ENCODE data around the gene COX17.
A peak's percentile ranks its signal among the peaks of the same experiment; 100 is the strongest.

COX17 gene

DNA sequence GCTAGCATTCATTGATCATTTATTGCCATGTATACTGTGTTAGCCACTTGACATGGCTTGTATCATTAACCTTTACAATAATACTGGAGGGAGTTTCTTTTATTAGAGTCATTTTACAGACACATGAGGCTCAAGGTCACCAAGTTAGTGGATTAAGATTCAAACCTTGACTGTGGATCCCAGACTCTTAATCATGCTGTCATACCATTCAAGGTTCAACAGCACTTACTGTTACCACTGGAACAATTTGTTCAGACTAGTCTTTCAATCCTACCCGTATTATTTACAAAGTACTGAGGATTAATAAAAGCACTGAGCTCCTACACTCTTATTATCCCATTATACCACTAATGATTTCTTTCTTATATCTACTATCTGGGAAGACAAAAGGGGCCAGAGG lies 1.2 kb downstream of the COX17 start:
- H3K27ac ChIP-seq = peak overlapping the region in 18 of 21 experiments; percentile 14 to 94 (median 92)
- H3K4me3 ChIP-seq = peak overlapping the region in 5 of 7 experiments; percentile 62 to 80 (median 68)

DNA sequence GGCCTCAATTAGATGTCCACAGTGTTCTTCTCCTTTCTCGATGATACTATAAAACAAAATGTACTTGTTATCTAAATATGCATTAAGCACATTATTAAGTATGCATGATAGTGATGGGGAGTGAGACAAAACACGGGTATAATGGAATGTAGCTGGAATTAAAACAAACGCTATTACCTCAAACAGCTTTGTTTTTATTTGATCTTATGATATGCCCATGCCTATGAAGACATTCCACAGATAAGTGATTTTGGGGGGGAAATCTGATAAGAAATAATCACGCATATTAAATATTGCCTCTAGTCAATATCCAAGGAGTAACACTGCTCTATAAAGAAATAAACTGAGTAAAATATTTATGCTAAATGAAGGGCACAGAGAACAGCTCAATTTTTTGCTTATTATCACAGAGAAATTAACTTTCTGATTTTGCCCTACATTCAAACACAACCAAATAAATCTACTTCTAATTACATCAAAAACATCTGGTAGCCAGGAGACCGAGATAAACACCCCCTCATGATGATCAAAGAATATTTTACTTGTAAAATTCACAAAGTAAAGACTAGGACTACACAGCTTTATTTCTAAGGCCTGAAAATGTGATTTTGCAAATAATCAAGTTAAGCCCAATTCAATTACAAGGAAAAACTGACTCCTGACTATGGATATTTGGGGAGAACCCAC lies 1.9 kb downstream of the COX17 start:
- H3K27ac ChIP-seq = peak overlapping the region in 7 of 21 experiments; percentile 89 to 94 (median 93)
- no peak overlapping the region for H3K4me3 ChIP-seq

DNA sequence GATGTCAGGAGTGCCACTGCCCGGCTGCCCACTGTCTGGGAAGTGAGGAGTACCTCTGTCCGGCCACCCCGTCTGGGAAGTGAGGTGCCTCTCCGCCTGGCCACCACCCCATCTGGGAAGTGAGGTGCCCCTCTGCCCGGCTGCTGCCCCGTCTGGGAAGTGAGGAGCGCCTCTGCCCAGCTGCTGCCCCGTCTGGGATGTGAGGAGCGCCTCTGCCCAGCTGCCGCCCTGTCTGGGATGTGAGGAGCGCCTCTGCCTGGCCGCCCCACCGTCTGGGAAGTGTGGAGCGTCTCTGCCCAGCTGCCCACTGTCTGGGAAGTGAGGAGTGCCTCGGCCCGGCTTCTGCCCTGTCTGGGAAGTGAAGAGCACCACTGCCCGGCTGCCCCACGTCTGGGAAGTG lies 3.3 kb downstream of the COX17 start:
- H3K27ac ChIP-seq = no peak overlapping the region
- no peak overlapping the region for H3K4me3 ChIP-seq

DNA sequence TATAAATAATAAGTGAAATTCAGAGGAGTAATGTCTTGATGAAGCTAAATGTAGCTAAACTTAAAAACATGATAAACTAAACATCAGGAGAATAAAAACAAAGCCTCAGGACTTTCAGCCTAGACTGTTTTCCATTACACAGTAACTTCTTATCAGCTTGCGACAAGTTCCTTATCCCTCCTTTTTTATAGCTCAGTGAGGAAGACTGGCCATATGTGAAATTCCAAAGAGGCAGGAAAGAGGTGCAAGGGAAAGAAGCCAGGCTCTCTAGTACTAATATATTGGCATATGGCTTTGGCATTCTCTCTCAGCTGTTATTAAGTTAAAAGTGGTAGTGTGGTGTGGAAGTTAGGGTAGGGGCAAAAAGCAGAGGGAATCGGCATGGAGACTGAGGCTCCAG lies 4.4 kb downstream of the COX17 start:
- Histone ChIP-seq H3K4me3 (no peak overlapping the region), H3K27ac (no peak overlapping the region)

DNA sequence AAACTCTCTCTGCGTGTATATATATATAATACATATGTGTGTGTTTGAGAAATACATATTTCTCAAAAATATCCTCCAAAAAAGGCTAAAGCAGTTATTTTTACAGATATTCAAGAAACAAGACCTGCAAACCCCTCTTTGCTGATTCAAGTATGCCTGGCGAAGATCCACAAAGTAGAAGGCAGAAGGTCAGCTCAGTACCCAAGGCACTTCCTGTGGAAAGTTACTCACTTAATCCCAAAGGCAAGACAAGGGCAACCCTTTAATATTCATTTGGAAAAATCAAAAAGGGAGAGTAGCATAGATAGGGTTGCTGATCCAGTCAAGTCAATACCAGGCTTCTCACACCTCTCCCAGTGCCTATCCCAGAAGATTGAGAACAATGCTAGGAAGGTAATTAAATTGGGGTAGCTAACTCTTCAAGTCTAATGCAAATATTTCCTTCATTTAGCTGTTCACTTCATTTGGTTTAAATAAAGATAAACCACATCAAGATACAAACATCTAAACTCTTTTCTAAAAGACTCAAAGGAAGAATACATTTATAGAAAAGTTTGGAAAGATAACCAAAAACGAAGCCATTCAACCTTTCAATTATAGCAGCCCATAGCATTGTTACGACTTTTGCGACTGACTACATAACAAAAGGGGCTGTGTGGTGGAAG lies 7.2 kb downstream of the COX17 start:
- H3K27ac ChIP-seq = no peak overlapping the region

DNA sequence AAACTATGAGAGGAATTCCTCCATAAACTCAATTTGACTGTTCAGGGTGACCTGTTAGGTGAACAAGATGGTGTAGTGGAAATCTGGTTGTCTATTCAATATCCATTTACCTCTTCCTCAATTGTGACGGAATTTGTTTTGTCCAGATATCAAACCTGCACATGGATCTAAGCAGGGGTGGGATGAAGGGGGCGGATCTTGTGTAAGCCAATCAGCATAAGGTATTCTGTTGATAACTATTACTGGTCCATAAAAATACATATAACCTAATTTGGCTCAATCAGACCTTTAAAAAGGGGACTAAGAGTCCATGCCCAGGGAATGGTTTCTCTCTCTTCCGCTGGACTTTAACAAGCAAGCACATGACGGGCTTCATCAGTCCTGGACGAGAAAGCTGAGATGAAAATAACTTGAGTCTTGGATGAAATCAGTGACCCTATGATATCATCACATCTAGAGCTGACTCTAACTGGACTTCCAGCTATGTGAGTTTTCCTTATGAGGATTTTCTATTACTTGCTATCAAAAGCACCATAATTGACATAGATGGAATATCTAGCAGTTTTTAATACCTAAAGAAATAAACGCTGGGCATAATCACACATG lies 11.1 kb downstream of the COX17 start:
- Histone ChIP-seq H3K27ac (no peak overlapping the region), H3K4me3 (no peak overlapping the region)

More for the DNA sequence above, 7.2 kb downstream of the COX17 start:
- H3K4me3 ChIP-seq = no peak overlapping the region

DNA sequence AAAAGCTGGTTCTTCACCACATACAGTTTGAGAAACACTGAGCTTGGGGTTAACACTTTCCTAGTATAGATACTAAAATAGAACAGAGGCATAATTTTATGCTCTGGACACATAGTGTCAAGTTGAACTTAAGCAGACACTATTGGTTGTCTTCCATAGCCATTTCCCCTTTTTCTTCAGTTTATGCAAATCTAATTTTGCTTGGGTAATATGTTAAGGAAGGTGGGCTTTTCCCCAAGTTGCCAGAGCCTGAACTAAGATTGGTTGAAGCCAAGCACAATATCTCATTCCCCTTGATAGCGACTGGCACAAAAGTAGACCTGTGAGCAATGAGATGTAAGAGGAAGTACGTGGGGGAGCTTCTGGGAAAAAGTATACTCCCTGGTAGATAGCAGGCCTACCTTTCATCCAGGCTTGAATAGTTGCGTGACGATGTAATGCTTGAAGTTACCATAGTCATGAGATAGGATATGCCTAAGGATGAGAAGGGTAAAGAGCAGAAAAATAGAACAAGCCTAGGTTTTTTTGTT lies 12.3 kb downstream of the COX17 start:
- no peak overlapping the region for H3K4me3 ChIP-seq
- H3K27ac ChIP-seq = peak overlapping the region in 3 of 21 experiments; percentile 28 to 69 (median 67)

DNA sequence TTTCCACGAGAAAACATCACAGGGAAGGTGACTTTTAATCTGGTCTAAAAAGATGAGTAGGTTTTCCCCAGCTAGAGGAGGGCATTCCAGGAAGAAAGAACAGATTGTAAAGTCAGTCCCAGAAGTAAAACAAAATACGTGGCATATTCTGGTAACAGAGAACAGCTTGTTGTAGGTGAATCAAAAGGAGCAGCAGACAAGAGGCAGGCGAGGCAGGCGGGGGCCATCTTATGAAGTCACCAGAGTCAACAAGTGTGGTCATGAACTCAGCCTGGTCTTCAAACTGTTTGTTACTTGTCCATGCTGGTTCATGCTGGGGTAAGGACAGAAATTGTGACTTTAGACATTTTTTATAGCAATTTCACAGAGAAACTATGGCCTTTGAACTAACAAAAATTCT lies 12.8 kb downstream of the COX17 start:
- H3K27ac ChIP-seq = peak overlapping the region in 4 of 21 experiments; percentile 3 to 69 (median 40)
- H3K4me3 ChIP-seq = no peak overlapping the region

DNA sequence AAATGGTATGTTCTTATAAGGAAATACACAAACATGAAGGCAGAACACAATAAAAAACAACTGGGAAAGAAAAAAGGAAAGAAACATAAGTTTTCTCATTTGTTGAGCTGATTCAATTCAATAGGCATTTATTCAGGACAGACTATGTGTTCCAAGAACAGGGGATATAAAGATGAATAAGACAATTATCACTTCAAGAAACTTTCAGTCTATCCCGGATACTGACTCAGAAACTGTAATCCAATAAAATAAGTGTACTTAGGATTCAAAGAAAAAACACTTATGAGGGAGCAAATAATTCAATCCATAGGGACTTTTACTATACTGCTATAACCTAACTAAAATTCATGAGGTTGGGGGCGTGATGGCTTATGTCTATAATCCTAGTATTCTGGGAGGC lies 13.3 kb downstream of the COX17 start:
- peak overlapping the region in 6 of 21 experiments; percentile 3 to 69 (median 20) for H3K27ac ChIP-seq
- no peak overlapping the region for H3K4me3 ChIP-seq

DNA sequence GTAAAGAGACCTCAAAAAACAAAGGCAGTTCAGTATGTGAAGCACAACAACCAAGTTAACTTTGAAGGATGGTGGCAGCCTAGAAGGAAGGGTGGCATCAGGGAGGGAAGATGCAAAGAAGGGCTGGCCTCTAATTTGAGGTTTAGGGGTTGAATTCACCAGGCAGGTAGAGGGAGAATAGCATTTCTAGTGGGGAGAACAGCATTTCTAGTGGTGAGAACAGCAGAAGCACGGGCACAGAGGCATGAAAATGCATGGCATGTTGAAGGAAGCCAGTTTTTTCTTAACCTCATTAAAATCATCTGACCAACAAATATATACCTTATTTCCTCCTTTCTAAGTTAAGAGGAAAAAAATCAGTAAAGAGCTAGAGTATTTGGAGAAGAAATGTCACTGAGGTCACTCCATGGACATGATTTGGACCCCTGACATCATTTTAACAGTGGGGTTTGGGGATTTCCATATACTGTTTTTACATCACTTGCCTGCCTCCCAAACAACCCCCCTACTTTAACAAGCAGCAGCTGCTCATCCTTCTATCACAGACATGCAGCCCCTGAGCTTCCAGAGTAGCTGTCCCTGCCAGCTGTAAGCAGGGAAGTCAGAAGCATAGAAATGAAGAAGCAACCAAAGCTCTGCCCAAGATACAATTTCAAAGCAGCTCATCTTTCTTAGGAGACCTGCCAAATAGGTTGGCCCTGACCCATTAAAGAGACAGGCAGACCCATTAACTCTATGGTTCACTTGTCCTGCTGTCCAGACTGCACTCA lies 14.4 kb downstream of the COX17 start:
- no peak overlapping the region for H3K4me3 ChIP-seq

DNA sequence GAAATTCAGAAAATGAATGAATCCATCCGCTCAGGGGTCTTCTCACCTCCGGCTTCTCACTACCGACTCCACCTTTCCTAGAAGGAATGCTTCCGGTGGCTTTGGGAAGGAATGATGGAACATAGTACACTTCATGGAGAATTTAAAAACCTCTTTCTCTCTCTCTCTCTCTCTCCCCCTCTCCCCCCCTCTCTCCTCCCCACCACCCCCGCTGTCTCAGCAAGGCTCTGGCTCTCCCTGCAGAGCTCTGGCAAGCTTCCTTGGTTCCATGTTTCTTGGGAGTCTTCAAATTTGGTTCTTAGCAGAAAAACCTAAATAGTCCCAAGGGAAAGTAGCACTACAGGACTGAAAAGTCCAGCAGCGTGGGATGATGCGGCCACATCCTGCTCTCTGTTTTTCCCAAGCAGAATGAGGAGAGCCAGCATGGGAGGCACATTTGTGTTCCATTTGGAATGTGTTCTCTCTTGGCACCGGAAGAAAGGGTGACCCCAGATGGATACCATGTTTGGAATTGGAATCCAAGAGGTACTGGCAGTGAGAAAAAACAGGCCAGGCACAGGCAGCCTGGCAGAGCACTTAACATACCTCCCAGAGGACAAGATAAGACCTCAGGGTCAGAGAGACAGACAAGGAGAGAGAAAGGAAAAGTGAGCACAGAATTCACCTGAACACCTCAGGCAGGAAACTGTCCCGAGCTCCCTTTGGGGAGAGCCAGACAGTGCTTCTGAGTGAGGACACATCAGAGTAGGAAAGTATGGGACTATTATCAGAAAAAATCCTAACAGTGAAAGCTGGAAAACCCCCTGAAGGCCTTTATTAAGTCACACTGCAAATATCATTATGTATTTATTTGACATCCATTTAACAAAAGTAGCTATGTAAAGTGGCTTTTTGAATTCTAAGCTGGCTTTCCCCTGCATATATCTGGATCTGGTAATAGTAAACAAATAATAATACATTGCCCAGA lies 16.4 kb downstream of the COX17 start, which contains the start of gene POPDC2:
Gene POPDC2 (minus strand): TSS at position 116 of the 967 bp plus-strand sequence. CDS start 166 bp downstream, outside the sequence.
- Histone ChIP-seq H3K27ac (peak within 1 kb of the TSS in 9 of 21 experiments; percentile 7 to 67 (median 34)), H3K4me3 (no peak within 1 kb of the TSS)

More for the DNA sequence above, 14.4 kb downstream of the COX17 start:
- peak overlapping the region in 10 of 21 experiments; percentile 4 to 67 (median 32) for H3K27ac ChIP-seq

DNA sequence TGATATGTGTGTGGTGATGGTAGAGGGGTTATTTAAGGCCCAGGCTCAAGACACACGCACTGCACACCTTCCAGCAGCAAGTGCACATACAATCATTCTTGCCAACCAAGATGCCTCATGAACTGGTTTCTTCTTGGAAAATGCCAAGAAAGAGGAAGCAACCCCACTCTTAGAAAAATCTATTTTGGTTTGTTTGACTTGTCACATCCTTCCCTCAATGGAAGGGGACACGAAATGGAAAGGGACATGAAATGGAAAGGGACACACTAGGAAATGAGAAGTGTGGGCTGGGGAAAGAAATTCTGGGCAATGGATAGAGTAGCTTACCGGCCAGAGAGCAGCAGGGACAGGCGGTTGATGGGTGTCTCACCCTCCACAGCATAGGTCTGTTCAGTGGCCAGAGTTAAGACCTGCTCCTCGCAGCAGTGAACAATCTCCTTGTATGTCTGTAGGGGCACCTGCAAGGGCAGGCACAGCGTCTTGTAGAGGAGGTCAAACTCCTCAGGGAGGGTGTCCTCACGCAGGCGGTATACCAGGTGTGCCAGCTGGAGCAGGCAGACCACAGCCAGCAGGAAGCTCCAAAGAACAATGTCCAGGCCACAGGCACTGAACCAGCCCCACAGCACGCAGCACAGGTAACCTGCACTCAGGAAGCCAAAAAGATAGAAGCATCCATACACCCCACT lies 17.5 kb downstream of the COX17 start:
- no peak overlapping the region for H3K4me3 ChIP-seq
- H3K27ac ChIP-seq = peak overlapping the region in 7 of 21 experiments; percentile 4 to 55 (median 20)

DNA sequence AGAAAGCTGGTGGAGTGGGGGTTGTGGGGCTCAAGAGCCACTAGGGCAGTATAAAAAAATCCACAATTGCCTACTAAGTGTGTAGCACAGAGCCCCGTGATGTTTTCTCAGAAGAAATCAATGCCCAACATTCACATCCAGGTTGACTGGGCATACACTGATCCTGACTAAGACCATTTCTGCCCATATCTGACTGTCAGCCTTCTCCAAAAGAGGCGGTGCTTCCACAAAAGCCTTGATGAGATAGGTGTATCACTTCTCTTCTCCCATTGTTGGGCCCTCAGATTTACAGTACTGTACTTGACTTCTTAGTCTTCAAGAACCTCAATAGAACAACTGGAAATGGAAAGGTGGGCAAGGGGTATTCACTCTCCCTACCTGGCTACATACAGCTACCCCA lies 18.2 kb downstream of the COX17 start:
- Histone ChIP-seq H3K27ac (no peak overlapping the region), H3K4me3 (no peak overlapping the region)

DNA sequence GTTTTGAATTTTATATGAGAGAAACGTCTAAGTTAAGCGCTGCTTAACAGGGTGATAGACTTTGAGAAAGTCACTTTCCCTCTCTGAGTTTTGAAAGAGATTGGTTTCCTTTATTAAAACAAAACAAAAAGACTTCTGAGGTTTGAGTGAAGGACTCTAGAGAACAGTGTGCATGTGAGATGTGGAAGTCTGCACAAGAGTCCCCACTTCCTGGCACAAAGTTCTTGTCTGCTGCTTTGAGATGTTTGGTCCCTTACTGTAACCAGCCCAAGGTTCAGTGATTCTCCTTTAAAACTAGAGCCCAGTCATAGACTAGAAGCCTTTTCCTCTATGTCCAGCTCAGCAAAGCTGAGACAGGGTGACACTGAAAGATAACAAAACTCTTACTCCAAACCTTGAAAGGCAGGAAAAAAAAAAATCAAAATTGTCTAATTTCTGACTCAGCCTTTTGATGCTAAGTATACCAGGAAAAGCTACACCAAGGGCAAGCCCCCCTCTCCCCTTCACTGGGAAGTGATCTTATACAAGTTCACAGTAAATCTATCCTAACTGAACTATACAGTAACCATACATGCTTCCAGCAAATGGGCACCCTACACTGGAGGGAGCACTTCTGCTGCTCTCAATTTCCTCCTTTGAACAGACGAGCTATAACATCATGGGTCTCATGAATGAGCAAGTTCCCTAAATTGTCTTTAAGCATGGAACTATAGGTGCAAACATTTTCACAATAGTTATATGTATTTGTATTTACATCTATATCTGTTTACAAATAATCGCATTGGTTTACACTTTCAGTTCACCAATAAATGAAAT lies 19.1 kb downstream of the COX17 start:
- Histone ChIP-seq H3K4me3 (no peak overlapping the region), H3K27ac (peak overlapping the region in 1 of 21 experiments; percentile 33)

DNA sequence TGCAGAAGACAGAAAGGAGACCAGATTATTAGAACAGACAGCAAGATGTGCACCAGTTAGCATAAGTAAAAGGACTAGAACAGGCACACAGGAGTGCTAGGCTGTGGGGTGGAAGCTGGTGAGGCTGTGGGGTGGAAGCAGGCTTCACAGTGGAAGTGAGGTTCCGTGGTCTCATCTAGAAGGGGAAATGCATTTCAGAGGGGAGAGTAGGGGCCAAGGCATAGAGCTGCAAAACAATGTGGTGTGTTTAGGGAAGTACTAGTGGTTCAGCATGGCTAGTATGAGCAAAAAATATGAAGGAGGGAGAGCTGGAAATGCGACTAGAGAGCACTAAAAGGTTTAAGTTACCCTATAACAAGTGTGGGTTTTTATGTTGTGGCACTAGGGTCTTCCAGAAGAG lies 23.3 kb downstream of the COX17 start:
- Histone ChIP-seq H3K27ac (no peak overlapping the region), H3K4me3 (no peak overlapping the region)

DNA sequence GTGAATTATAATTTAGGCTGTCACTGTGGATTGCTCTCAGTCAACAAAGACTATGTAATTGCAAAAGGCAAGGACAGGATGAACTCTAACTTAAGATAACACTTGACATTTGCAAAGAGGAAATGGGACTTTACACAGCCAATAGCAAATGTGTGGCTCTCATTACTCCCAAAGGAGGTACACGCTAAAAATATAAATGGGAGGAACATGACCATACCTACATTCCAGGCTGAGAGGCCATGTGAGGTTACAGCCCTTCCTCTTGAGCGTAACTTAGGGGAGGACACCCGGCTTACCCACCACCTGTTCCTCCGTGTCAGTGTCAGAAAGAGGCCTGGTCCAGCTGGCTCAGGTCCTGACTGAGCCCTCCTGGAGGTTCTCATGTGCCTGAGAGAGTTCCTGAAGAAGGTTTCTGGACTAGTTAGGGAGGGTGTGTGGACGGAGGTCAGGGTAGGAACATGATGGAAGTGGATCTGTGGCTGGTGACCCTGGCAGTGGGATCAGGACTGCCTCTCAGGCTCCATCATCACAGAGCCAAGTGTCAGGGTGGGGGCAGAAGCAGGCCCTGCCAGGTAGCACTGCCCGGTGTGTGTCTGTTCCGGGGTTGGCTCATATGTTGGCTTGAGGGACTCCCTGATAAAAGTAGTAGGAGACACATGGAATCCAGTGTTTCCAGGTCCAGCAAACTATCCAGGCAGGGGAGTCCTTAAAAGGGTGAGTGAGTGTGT lies 24.7 kb downstream of the COX17 start:
- Histone ChIP-seq H3K4me3 (no peak overlapping the region), H3K27ac (peak overlapping the region in 2 of 21 experiments; percentile 7 to 51)
